ENCODE data around the gene SEMA4G.

DNA sequence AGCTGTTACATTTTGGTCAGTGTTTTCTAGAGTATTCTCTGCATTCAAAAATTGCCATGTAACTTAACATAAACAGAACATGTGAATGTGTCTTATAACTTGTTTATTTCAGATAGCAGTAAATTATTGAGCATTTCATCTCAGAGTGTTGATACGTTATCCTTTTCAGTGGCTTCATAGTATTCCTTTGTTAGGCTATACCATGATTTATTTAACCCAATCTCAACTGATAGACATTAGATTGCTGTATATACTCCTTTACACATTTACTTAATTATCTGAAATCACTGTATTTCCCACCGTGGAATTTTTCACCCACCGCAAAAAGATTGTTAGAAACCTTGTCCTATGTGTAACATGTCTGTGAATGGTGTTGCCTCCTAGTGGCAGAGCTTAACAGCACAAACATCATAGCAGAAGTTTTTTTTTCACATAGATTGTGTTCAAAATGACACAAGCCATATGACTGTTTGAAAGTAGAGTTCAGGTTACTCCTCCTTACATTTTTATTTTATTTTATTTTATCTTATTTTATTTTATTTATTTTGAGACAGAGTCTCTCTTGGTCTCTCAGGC is 35.1 kb upstream of the SEMA4G start:
- TF ChIP-seq ZFX (IDR thresholded peaks at IDR 0.05; ENCODE audit: borderline replicate concordance) (no peak), CTCF (IDR thresholded peaks at IDR 0.05) (peak; percentile 75)

Measured in 22Rv1 (cell line).